ENCODE data around the gene SHANK3. TPM values are rescaled to one million over a fixed set of nuclear protein-coding genes. Genes with fewer than 3 reads are reported as not detected.

The SHANK3 gene
- total RNA-seq, result 10 to 100 TPM in 5 of 6 experiments, 1 to 10 TPM in 1; 9.7 to 16.0 (median 14.8) TPM
- long read RNA-seq, result 0 reads

- H3K9me3 ChIP-seq, result no peaks in the 10 kb centered on the region
- intact Hi-C loops (cut with DNase I), result no loop called here
- no peak for TF ChIP-seq CTCF (IDR thresholded peaks at IDR 0.05)
- TF ChIP-seq POLR2A (IDR thresholded peaks at IDR 0.05), result peak; percentile 47
- peak within 1 kb of the TSS; percentile 21 to 42 (median 31) for H3K4me3 ChIP-seq
- ATAC-seq (peak; percentile 67 to 81 (median 80)), DNase-seq (peak; percentile 65 to 79 (median 78))
- H3K27ac ChIP-seq, result peak within 1 kb of the TSS in 2 of 3 donors; percentile 55 to 62
- H3K4me1 ChIP-seq, result no peaks in the 10 kb centered on the region
- H3K27me3 ChIP-seq, result no peaks in the 10 kb centered on the region
- WGBS (ENCODE audit: insufficient coverage, low coverage, low lambda C conversion rate, missing lambda C conversion rate), result 20% methylated on average over 6 of the region's 23 CpGs
- H3K36me3 ChIP-seq, result no peaks in the 10 kb centered on the region
These were observed at the start of gene SHANK3 for GRCh38 chr22:50672471-50673230. TSS of gene SHANK3 (plus strand) at chr22:50672823.

GRCh38 chr22:50624347-50625130 is 48.1 kb upstream of the SHANK3 start:
- intact Hi-C loops (cut with DNase I), result loop anchor here in 1 of 2 donors (5.0 kb wide), 1 partner anchor 73 kb away; no protein-coding TSS in a partner anchor
- Histone ChIP-seq H3K4me3 (no peak overlapping the region), H3K27ac (no peak overlapping the region)

GRCh38 chr22:50625131-50625567 is 47.5 kb upstream of the SHANK3 start:
- no peaks in the 10 kb centered on the region for H3K9me3 ChIP-seq
- H3K27me3 ChIP-seq, result no peaks in the 10 kb centered on the region
- WGBS (ENCODE audit: insufficient coverage, low coverage, low lambda C conversion rate, missing lambda C conversion rate), result no CpG with 5 or more reads among the region's 14 CpGs
- intact Hi-C loops (cut with DNase I), result loop anchor here in 1 of 2 donors (5.0 kb wide), 1 partner anchor 72 kb away; no protein-coding TSS in a partner anchor
- H3K4me1 ChIP-seq, result peaks cover 0 to 28% (median 6%) of the 10 kb centered on the region in 4 donors
- no peaks in the 10 kb centered on the region for H3K36me3 ChIP-seq
- DNase-seq (no peak), ATAC-seq (no peak)
- no peak for TF ChIP-seq CTCF (IDR thresholded peaks at IDR 0.05)
- TF ChIP-seq POLR2A (IDR thresholded peaks at IDR 0.05), result no peak
- H3K27ac ChIP-seq, result no peak overlapping the region
- no peak overlapping the region for H3K4me3 ChIP-seq

More at GRCh38 chr22:50624347-50625130, 48.1 kb upstream of the SHANK3 start:
- DNase-seq, result no peak
- no peak for ATAC-seq
- no peaks in the 10 kb centered on the region for H3K27me3 ChIP-seq
- no peaks in the 10 kb centered on the region for H3K9me3 ChIP-seq
- TF ChIP-seq CTCF (IDR thresholded peaks at IDR 0.05) (no peak), POLR2A (IDR thresholded peaks at IDR 0.05) (no peak)
- peaks cover 0 to 28% (median 6%) of the 10 kb centered on the region in 4 donors for H3K4me1 ChIP-seq
- H3K36me3 ChIP-seq, result no peaks in the 10 kb centered on the region
- WGBS (ENCODE audit: insufficient coverage, low coverage, low lambda C conversion rate, missing lambda C conversion rate), result 81% methylated on average over 8 of the region's 16 CpGs

- H3K4me1 ChIP-seq, result peaks cover 0 to 25% (median 6%) of the 10 kb centered on the region in 4 donors
- intact Hi-C loops (cut with DNase I), result loop anchor here in 1 of 2 donors (5.0 kb wide), 1 partner anchor 72 kb away; no protein-coding TSS in a partner anchor
- peak in 2 of 4 donors; percentile 15 to 16 for TF ChIP-seq CTCF (IDR thresholded peaks at IDR 0.05)
- TF ChIP-seq POLR2A (IDR thresholded peaks at IDR 0.05), result no peak
- no peak overlapping the region for H3K4me3 ChIP-seq
- no peaks in the 10 kb centered on the region for H3K9me3 ChIP-seq
- ATAC-seq (no peak), DNase-seq (no peak)
- H3K27me3 ChIP-seq, result no peaks in the 10 kb centered on the region
- no peaks in the 10 kb centered on the region for H3K36me3 ChIP-seq
- WGBS (ENCODE audit: insufficient coverage, low coverage, low lambda C conversion rate, missing lambda C conversion rate), result no CpG with 5 or more reads among the region's 27 CpGs
- no peak overlapping the region for H3K27ac ChIP-seq
These were observed 46.9 kb upstream of the SHANK3 start for GRCh38 chr22:50625568-50626313.
